T-helper 22 cell (primary cell): ENCODE measurements around the gene ABR.
"Not testable (repeated sequence)": the region's sequence is repeated elsewhere in the genome, so short reads cannot be mapped to it uniquely, and the experiment has no call there.

ENCODE experiments used
- DNase-seq: peaks from one replicate; pipeline ENCODE4 v3.0.0-alpha.2; 2020; ENCODE audit warnings: low read depth

The ABR gene

GRCh38 chr17:1047879-1048470 is 131.8 kb downstream of the ABR start:
- DNase-seq = no peak

- DNase-seq = no peak
Observed at GRCh38 chr17:1047177-1047878, 132.5 kb downstream of the ABR start.

GRCh38 chr17:1045456-1045855 is 134.3 kb downstream of the ABR start:
- no peak for DNase-seq

GRCh38 chr17:1044387-1045009 is 135.3 kb downstream of the ABR start:
- not testable (repeated sequence) for DNase-seq

- DNase-seq = no peak
Observed at GRCh38 chr17:1043601-1044251, 136.1 kb downstream of the ABR start.

GRCh38 chr17:1042486-1042885 is 137.3 kb downstream of the ABR start:
- no peak for DNase-seq

GRCh38 chr17:1041746-1042145 is 138.0 kb downstream of the ABR start:
- no peak for DNase-seq

- DNase-seq = no peak
Observed at GRCh38 chr17:1040216-1040600, 139.6 kb downstream of the ABR start.

GRCh38 chr17:1039511-1040215 is 140.1 kb downstream of the ABR start:
- DNase-seq = no peak

GRCh38 chr17:1039123-1039507 is 140.7 kb downstream of the ABR start:
- no peak for DNase-seq

GRCh38 chr17:1038459-1039122 is 141.2 kb downstream of the ABR start:
- no peak for DNase-seq

GRCh38 chr17:1037238-1037879 is 142.4 kb downstream of the ABR start:
- DNase-seq = no peak

- no peak for DNase-seq
Observed at GRCh38 chr17:1036845-1037237, 142.9 kb downstream of the ABR start.

- no peak for DNase-seq
Observed at GRCh38 chr17:1036171-1036844, 143.5 kb downstream of the ABR start.

GRCh38 chr17:1035546-1036170 is 144.1 kb downstream of the ABR start:
- no peak for DNase-seq

GRCh38 chr17:1034652-1035210 is 145.1 kb downstream of the ABR start:
- DNase-seq = no peak

GRCh38 chr17:1033503-1033902 is 146.3 kb downstream of the ABR start:
- no peak for DNase-seq

GRCh38 chr17:1032391-1032790 is 147.4 kb downstream of the ABR start:
- no peak for DNase-seq

GRCh38 chr17:1031711-1032110 is 148.1 kb downstream of the ABR start:
- DNase-seq = no peak
